Activated CD4-positive, alpha-beta T cell treated with anti-CD3 and anti-CD28 coated beads, Interleukin-2, Interleukin-4, amounts not matched to agents 100 ng/mL and 50 ng/mL, durations not matched to agents 16 hours and 8 hours (primary cell): ENCODE results near the gene ACSS2.
"Not testable (repeated sequence)": the region's sequence is repeated elsewhere in the genome, so short reads cannot be mapped to it uniquely, and the experiment has no call there.

Source experiments
- DNase-seq: peaks from one replicate; pipeline ENCODE4 v3.0.0-alpha.2; 2020; ENCODE audit warnings: low spot score

The ACSS2 gene

GRCh38 chr20:34874094-34874654 lies 2.2 kb upstream of the ACSS2 start:
- DNase-seq, result peak; percentile 78

- no peak for DNase-seq
Measured at GRCh38 chr20:34875642-34876405, 588 bp upstream of the ACSS2 start.

DNA sequence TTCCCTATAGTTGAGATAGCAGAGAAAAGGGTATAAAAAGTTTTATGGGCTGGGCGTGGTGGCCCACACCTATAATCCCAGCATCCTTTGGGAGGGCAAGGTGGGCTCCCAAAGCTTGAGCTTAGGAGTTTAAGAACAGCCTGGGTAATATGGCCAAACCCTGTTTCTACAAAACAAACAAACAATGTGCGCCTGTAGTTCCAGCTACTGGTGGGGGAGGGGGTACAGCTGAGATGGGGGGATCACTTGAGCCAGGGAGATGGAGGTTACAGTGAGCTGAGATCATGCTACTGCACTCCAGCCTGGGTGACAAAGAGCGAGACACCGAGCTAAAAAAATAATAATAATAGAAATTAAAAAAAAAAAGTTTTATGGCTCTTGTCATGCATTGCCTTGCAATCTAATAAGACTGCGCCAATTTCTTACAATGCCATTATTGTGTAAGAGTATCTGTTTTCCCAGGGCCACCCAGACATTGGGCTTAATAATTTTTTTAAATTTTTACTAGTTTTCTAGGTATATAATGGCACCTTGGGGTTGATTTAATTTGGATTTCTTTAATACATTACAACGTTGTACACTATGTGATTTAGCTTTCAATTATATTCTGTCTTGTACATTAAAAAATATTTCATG lies 3.9 kb downstream of the ACSS2 start:
- DNase-seq, result no peak

DNA sequence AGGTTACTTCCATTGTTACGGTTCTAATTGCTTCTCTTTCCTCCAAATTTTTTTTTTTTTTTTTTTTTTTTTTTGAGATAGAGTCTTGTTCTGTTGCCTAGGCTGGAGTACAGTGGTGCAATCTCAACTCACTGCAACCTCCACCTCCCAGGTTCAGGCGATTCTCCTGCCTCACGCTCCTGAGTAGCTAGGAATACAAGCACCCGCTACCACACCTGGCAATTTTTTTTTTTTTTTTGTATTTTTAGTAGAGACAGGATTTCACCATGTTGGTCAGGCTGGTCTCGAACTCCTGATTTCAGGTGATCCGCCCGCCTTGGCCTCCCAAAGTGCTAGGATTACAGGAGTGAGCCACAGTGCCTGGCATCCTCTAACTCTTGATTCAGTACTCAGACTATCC lies 4.6 kb downstream of the ACSS2 start:
- not testable (repeated sequence) for DNase-seq

GRCh38 chr20:34881689-34882088 lies 5.3 kb downstream of the ACSS2 start:
- DNase-seq, result no peak

DNA sequence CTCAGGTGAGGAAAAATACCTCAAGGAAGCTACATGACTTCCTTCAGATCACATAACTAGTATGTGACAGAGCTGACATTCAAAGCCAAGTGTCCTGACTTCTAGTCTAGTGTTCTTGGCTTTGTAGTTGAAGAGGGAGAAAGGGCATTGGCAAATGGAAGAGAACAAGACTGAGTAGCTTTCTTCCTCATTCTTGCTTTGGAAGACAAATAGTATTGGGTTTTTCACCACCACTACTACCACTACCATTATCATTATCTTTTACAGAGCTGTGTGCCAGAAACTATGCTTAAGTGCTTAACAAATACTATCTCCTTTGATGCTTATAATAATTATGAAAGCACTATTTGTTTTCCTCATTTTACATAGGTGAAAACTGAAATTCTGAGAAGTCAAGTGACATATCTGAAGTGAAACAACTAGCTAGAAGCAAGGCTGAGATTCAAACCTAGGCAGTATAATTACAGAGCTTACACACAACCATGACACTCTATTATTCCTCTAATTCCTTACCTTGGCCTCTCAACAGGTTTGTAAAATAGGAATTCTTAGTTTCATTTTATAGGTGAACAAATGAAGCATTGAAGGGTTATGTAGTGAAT lies 6.8 kb downstream of the ACSS2 start:
- no peak for DNase-seq

DNA sequence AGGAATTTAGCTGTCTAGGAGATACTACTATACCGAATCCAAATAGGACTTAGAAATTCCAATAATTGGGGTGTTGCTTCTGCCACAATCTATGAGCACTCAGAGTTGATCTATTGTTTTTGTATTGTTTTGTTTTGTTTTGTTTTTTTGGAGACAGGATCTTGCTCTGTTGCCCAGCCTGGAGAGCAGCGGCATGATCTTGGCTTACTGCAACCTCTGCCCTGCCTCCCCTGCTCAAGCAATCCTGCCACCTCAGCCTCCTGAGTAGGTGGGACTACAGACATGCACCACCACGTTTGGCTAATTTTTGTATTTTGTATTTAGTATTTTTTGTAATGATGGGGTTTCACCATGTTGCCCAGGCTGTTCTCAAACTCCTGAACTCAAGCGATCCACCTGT lies 7.4 kb downstream of the ACSS2 start:
- no peak for DNase-seq

GRCh38 chr20:34884260-34884659 lies 7.8 kb downstream of the ACSS2 start:
- no peak for DNase-seq

DNA sequence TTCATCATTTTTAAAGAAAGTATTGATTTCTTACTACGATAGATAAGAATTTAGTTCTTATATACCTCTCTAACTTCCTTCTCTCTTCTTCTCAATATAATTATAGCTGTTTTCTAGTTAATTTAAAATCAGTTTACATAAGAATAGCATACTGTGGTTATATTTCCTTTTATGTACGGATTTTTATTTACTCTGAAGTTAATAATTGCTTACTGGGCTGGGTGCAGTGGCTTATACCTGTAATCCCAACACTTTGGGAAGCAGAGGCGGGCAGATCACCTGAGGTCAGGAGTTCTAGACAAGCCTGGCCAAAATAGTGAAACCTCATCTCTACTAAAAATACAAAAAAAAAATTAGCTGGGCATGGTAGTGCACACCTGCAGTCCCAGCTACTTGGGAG lies 9.7 kb downstream of the ACSS2 start:
- no peak for DNase-seq

DNA sequence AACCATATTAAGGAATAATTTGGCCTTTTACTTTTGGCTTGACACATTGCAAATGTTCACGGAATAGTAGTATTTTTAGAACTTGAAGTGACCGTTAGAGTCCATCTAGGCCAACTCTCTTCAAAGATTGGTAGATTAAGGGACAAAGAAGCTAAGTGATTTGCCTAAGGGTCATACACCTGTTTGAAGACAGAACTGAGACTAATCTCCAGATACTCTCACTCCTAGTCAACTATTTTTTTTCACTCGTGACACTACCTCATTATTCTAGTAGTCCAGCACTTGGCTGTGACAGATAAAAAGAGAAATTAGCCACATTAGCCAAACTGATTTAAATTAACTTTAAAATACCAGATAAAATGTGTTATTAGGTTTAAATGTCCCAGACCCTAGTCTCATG lies 10.6 kb downstream of the ACSS2 start:
- DNase-seq, result no peak

DNA sequence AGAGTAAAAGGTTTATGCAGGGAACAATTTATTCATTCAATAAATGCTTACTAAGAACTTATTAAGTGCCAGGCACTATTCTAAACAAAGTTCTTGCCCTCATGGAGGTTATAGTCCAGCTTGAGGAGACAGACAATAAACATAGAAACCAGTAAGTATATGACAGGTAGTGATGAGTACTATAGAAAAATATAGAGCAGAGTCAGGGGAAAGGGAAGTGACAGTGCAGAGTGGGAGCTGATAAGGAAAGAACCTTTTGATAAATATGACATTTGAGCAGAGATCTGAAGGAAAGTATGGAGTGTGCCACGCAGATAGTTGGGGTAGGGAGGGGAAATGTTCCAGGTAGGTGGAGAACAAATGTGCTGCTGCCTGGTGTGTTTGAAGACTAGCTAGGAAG lies 12.1 kb downstream of the ACSS2 start:
- DNase-seq, result no peak

- peak; percentile 85 for DNase-seq
Measured at GRCh38 chr20:34891166-34892062, 15.0 kb downstream of the ACSS2 start.

- no peak for DNase-seq
Measured at GRCh38 chr20:34892671-34893070, 16.3 kb downstream of the ACSS2 start.

DNA sequence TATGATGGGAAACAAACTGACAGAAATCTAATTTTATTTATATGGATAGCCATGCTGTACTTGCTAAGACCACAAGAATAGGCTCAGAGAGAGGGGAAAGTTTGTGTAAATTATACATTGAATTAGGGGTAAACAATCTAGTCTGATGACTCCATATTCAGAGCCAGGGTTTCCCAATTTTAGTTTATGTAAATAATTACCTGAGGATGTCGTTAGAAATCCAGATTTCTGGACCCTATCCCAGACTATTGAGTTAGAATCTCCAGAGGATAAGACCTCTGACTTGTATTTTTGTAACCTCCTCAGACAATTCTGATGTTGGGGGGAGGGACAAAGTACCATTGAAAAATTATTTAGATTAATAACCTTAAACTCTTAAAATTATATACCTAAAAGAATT lies 18.3 kb downstream of the ACSS2 start:
- no peak for DNase-seq

- DNase-seq, result no peak
Measured at GRCh38 chr20:34895465-34895864, 19.1 kb downstream of the ACSS2 start.

GRCh38 chr20:34896086-34896621 lies 19.7 kb downstream of the ACSS2 start:
- no peak for DNase-seq

DNA sequence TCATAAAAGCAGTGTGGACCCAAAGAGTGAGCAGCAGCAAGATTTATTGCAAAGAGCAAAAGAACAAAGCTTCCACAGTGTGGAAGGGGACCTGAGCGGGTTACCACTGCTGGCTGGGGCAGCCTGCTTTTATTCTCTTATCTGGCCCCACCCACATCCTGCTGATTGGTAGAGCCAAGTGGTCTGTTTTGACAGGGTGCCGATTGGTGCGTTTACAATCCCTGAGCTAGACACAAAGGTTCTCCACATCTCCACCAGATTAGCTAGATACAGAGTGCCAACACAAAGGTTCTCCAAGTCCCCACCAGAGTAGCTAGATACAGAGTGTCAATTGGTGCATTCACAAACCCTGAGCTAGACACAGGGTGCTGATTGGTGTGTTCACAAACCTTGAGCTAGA lies 21.7 kb downstream of the ACSS2 start:
- DNase-seq, result not testable (repeated sequence)

- not testable (repeated sequence) for DNase-seq
Measured at GRCh38 chr20:34898731-34899130, 22.3 kb downstream of the ACSS2 start.

DNA sequence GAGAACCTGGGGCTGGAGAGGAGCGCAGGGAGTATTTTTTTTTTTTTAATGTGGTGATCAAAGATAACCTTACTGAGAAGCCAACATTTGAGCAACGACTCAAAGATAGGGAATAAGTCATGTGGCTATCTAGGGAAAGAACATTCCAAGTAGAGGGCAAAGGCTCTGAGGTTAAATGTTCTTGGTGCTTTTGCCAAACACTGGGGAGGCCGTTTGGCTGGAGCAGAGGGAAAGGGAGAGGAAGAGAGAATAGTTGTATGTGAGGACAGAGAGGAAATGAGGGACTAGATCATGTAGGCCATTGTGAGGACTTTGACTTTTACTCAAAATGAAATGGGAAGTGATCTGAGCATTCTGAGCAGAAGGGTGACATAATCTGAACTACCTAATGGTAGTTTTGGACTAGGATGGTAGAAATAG lies 27.8 kb downstream of the ACSS2 start:
- DNase-seq, result no peak

- no peak for DNase-seq
Measured at GRCh38 chr20:34907616-34908469, 31.4 kb downstream of the ACSS2 start.

DNA sequence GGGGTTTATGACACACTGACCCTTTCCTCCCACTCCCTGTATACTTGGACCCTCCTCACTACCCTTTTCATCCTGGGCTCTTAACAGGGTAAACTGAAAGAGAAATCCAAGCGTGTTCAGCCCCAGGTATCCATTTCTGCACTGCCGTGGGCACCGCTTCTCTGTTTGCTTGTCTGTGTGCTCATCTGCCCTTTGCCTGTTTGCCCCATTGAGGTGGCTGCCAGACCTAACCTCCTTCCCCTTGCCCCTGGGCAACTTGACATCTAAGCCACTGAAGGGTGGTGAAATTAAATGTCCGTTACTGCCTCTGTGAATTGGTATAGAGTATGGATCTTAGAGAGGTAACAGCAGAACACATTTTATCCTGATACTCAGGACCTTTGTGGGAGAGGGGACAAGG lies 38.7 kb downstream of the ACSS2 start:
- no peak for DNase-seq
